SU-DHL-6 (cell line): ENCODE measurements around the gene KRT81.

ENCODE experiments used
- CTCF ChIP-seq: fragments of 200-600 bp; sonication (generic); IDR thresholded peaks from one replicate; pipeline ENCODE4 v1.5.1; 2017; ENCODE audit warnings: antibody characterized with exemption, mild to moderate bottlenecking, low read length, moderate library complexity; ENCODE audit not compliant: insufficient read depth, poor library complexity, severe bottlenecking
- EZH2phosphoT487 ChIP-seq: fragments of 200-600 bp; sonication (generic), shearing (Covaris generic); conservative IDR thresholded peaks from 2 replicates; pipeline ENCODE4 v1.6.1; 2018; ENCODE audit warnings: mild to moderate bottlenecking, antibody characterized with exemption, low read length, moderate library complexity, mixed read lengths

- no peak for TF ChIP-seq CTCF
- no peak for TF ChIP-seq EZH2phosphoT487
Measured at GRCh38 chr12:52254965-52255751, 36.2 kb downstream of the KRT81 start.
